Endodermal cell (in vitro differentiated cells): ENCODE measurements around the gene BICDL1. TPM values are rescaled to one million over a fixed set of nuclear protein-coding genes. Genes with fewer than 3 reads are reported as not detected.

Source experiments
- DNase-seq: peaks from one replicate; pipeline ENCODE4 v3.0.0-alpha.2; 2017
- H3K27ac ChIP-seq: 2 replicates; pipeline ENCODE4 v1.5.1; 2013; ENCODE audit warnings: mild to moderate bottlenecking, low read depth, low read length, moderate library complexity
- H3K27me3 ChIP-seq: 2 replicates; pipeline ENCODE4 v1.6.1; 2013; ENCODE audit warnings: mild to moderate bottlenecking, low read length, moderate library complexity; ENCODE audit not compliant: insufficient read depth, control insufficient read depth, poor library complexity, severe bottlenecking
- H3K36me3 ChIP-seq: 2 replicates; pipeline ENCODE4 v1.7.0; 2013; ENCODE audit warnings: mild to moderate bottlenecking, low read length, moderate library complexity; ENCODE audit not compliant: control insufficient read depth, insufficient read depth
- H3K4me1 ChIP-seq: one replicate; pipeline ENCODE4 v1.7.0; 2013; ENCODE audit warnings: low read length; ENCODE audit not compliant: control insufficient read depth, insufficient read depth
- H3K4me3 ChIP-seq: 2 replicates; pipeline ENCODE4 v1.5.1; 2013; ENCODE audit warnings: mild to moderate bottlenecking, low read length, moderate library complexity
- H3K9ac ChIP-seq: 2 replicates; pipeline ENCODE4 v1.6.1; 2013; ENCODE audit warnings: mild to moderate bottlenecking, low read length, moderate library complexity; ENCODE audit not compliant: poor library complexity, severe bottlenecking; ENCODE audit errors: extremely low read depth
- H3K9me3 ChIP-seq: 2 replicates; pipeline ENCODE4 v1.6.1; 2013; ENCODE audit warnings: mild to moderate bottlenecking, low read length, moderate library complexity; ENCODE audit not compliant: control insufficient read depth
- H3K27ac Mint-ChIP-seq: 2 replicates; pipeline ENCODE4 v1.8.0; 2020; ENCODE audit warnings: mixed read lengths
- H3K27me3 Mint-ChIP-seq: 2 replicates; pipeline ENCODE4 v1.8.0; 2021; ENCODE audit warnings: mild to moderate bottlenecking, mixed read lengths; ENCODE audit not compliant: insufficient read depth
- H3K36me3 Mint-ChIP-seq: 2 replicates; pipeline ENCODE4 v1.8.0; 2020; ENCODE audit warnings: low read depth, mixed read lengths
- H3K4me1 Mint-ChIP-seq: 2 replicates; pipeline ENCODE4 v1.8.0; 2020; ENCODE audit warnings: mixed read lengths
- H3K4me3 Mint-ChIP-seq: 2 replicates; pipeline ENCODE4 v1.8.0; 2020; ENCODE audit warnings: mild to moderate bottlenecking, moderate library complexity, mixed read lengths
- H3K9me3 Mint-ChIP-seq: 2 replicates; pipeline ENCODE4 v1.8.0; 2020; ENCODE audit warnings: mild to moderate bottlenecking, mixed read lengths
- WGBS, 2 experiments: methylation state at CpG; one replicate each; pipeline versions ENCODE4 v1.1.5 to v1.1.7; 2013; ENCODE audit warnings: missing lambda C conversion rate in 2 of 2, mixed read lengths in 1 of 2; ENCODE audit not compliant: insufficient coverage in 1 of 2, insufficient read length in 1 of 2; 5-methylcytosine and 5-hydroxymethylcytosine counted together
- total RNA-seq, 2 donors: library from RNA; stranded (reverse); fragmentation: NEBNext Ultra II Directional in 1 of 2; extraction: Animal tissue kit (Norgen Biotek cat#: 25700) in 1 of 2; gene quantifications; 2 replicates in 1 of 2; 3 replicates in 1 of 2; pipeline ENCODE4 v1.2.1, GENCODE V29; 2021
- TF ChIP-seq, protein P1 (sequence below): fragments of 200-600 bp; sonication (generic); conservative IDR thresholded peaks from 2 replicates; pipeline ENCODE4 v1.5.0; 2021; ENCODE audit warnings: antibody characterized with exemption, mild to moderate bottlenecking

BICDL1 gene
- total RNA-seq, 2 donors from 2014 or later: 14.5 to 22.3 TPM

DNA sequence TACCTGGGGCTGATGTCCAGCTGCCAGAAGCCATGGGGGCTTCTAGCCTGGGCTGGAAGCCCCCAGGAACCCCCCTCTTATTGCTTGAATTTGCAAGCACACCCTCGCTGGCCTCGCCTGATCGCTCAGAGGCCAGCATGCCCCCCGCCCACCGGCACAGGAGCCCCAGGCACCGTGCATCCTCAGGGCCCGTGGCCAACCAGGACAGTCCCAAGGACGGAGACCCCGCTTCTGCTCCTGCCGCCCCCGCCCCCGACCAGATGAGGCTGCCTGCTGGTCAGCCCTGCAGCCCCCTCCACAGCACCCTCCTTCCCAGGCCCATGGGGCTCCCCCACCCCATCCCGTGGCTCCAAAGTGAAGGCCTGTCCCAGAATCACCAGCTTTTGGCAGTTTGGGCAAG is 106.3 kb downstream of the BICDL1 start:
- Histone ChIP-seq H3K9ac (no peak overlapping the region), H3K4me3 (no peak overlapping the region), H3K9me3 (no peaks in the 10 kb centered on the region), H3K36me3 (peaks cover 30% of the 10 kb centered on the region), H3K27me3 (no peaks in the 10 kb centered on the region), H3K4me1 (peaks cover 3% of the 10 kb centered on the region), H3K27ac (no peak overlapping the region)
- Mint-ChIP-seq H3K4me1 (peaks cover 2% of the 10 kb centered on the region), H3K36me3 (peaks cover 36% of the 10 kb centered on the region), H3K9me3 (no peaks in the 10 kb centered on the region), H3K27ac (no peak overlapping the region), H3K4me3 (no peak overlapping the region), H3K27me3 (no peaks in the 10 kb centered on the region)
- no peak for DNase-seq
- TF ChIP-seq, protein P1, sequence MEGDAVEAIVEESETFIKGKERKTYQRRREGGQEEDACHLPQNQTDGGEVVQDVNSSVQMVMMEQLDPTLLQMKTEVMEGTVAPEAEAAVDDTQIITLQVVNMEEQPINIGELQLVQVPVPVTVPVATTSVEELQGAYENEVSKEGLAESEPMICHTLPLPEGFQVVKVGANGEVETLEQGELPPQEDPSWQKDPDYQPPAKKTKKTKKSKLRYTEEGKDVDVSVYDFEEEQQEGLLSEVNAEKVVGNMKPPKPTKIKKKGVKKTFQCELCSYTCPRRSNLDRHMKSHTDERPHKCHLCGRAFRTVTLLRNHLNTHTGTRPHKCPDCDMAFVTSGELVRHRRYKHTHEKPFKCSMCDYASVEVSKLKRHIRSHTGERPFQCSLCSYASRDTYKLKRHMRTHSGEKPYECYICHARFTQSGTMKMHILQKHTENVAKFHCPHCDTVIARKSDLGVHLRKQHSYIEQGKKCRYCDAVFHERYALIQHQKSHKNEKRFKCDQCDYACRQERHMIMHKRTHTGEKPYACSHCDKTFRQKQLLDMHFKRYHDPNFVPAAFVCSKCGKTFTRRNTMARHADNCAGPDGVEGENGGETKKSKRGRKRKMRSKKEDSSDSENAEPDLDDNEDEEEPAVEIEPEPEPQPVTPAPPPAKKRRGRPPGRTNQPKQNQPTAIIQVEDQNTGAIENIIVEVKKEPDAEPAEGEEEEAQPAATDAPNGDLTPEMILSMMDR: no peak
- WGBS, 2 experiments: 92% methylated on average over 13 of the region's 13 CpGs; no CpG with 5 or more reads in 1 of the 2 experiments

DNA sequence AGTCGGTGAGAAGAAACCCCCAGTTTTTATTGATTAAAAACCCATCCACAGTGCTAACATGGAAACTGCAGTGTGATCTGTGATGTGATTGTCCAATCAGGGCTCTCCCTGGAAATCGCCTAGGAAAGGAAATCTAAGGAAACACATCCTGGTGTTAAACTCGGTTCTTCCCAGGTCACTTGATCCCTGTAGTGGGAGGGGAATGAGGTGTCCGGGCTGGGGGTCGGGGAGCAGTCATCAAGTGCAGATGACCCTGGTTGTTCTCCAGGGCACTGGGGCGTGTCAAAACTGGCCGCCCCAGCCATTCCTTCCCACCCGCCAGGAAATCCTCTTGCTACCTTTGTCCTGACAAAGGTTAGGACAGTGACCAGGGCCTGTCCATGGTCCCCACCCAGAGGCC is 106.7 kb downstream of the BICDL1 start:
- TF ChIP-seq, protein P1: no peak
- Mint-ChIP-seq H3K4me1 (peaks cover 2% of the 10 kb centered on the region), H3K27ac (no peak overlapping the region), H3K27me3 (no peaks in the 10 kb centered on the region), H3K9me3 (no peaks in the 10 kb centered on the region), H3K36me3 (peaks cover 36% of the 10 kb centered on the region), H3K4me3 (no peak overlapping the region)
- WGBS, 2 experiments: 94 to 96% methylated on average over 5 to 8 of the region's 8 CpGs
- no peak for DNase-seq
- H3K27ac ChIP-seq: no peak overlapping the region
- H3K9me3 ChIP-seq: no peaks in the 10 kb centered on the region
- H3K9ac ChIP-seq: no peak overlapping the region
- H3K4me1 ChIP-seq: peaks cover 3% of the 10 kb centered on the region
- H3K4me3 ChIP-seq: no peak overlapping the region
- H3K36me3 ChIP-seq: peaks cover 30% of the 10 kb centered on the region
- H3K27me3 ChIP-seq: no peaks in the 10 kb centered on the region

DNA sequence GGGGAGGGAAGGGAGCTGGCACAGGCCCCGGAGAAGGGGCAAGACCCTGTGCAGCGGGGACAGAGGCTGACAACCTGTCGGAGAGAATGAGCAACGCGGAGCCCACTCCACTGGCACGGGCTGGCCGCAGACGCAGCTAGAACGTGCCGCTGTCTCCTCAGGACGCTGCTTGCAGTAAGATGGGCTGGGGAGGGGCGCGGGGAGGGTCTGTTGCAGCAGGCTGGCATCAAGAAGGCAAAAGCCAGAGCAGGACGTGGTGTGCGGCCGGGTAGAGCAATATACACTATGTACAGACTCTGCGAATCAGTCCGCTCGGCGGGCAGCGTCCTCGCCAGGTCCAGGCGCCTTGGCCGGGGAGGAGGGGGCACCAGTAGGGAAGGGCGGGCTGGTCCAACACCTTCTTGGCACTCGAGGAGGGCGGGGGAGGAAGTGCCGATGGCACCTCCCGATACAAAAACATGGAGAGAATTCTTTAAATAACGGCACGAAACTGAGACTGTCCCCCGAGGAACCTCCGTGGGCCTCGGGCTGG is 107.7 kb downstream of the BICDL1 start:
- DNase-seq: no peak
- peaks cover 30% of the 10 kb centered on the region for H3K36me3 ChIP-seq
- no peaks in the 10 kb centered on the region for H3K9me3 ChIP-seq
- no peak overlapping the region for H3K27ac ChIP-seq
- Mint-ChIP-seq H3K27ac (peak overlapping the region; percentile 52), H3K4me1 (peaks cover 2% of the 10 kb centered on the region), H3K4me3 (no peak overlapping the region), H3K9me3 (no peaks in the 10 kb centered on the region), H3K27me3 (no peaks in the 10 kb centered on the region), H3K36me3 (peaks cover 28% of the 10 kb centered on the region)
- WGBS, 2 experiments: 92% methylated on average over 27 to 34 of the region's 34 CpGs
- H3K27me3 ChIP-seq: no peaks in the 10 kb centered on the region
- H3K9ac ChIP-seq: no peak overlapping the region
- peaks cover 3% of the 10 kb centered on the region for H3K4me1 ChIP-seq
- no peak overlapping the region for H3K4me3 ChIP-seq
- TF ChIP-seq, protein P1: no peak
